HCT116 (cell line): ENCODE measurements around the gene MTHFSD. TPM values are rescaled to one million over a fixed set of nuclear protein-coding genes. Genes with fewer than 3 reads are reported as not detected.

Experiments
- ATAC-seq: fragments of 200-7000 bp; cut with Tn5 transposase; 2 replicates; pipeline ENCODE4 v1.9.1; 2020; ENCODE audit warnings: mild to moderate bottlenecking, moderate library complexity
- BruUV-seq: library from RNA; stranded (reverse); fragments of 400-500 nt; replicated peaks from 2 replicates; lab custom pipeline; 2021; lab: Mats Ljungman, UMichigan
- CTCF ChIA-PET: fragments of 300-600 bp; sonication (Branson Sonifier 250); formaldehyde crosslinking; loops from one replicate; lab custom pipeline; 2021; ENCODE audit warnings: antibody characterized with exemption; lab: Charles Lee
- POLR2A ChIA-PET: fragments of 300-600, 350-600 bp; sonication (Branson Sonifier 250); formaldehyde crosslinking; loops from one replicate; lab custom pipeline; 2021; ENCODE audit warnings: antibody characterized with exemption; lab: Charles Lee
- RAD21 ChIA-PET, 2 experiments: fragments of 300-600 bp; sonication (Branson Sonifier 250); formaldehyde crosslinking; loops; one replicate each; lab custom pipeline; 2023; ENCODE audit warnings: low total read pairs in 2 of 2; ENCODE audit not compliant: uncharacterized antibody in 2 of 2, unreplicated experiment in 2 of 2, low non-redundant PET in 1 of 2; lab: Charles Lee
- DNase-seq: peaks from one replicate; pipeline ENCODE4 v3.0.0-alpha.2; 2010; ENCODE audit warnings: low read depth, low spot score
- H2AFZ ChIP-seq: fragments of 200-600 bp; shearing (Covaris generic), sonication (generic); 2 replicates; pipeline ENCODE4 v1.6.1; 2017; ENCODE audit warnings: low read depth, mixed run types, mixed read lengths, antibody characterized with exemption, low read length; ENCODE audit not compliant: poor library complexity, severe bottlenecking
- H3K27ac ChIP-seq: 2 replicates; pipeline ENCODE4 v1.5.1; 2012; ENCODE audit warnings: low read depth, low read length
- H3K27me3 ChIP-seq: fragments of 200-600 bp; sonication (generic); 2 replicates; pipeline ENCODE4 v1.6.1; 2016; ENCODE audit warnings: mixed run types, low read length, mixed read lengths; ENCODE audit not compliant: insufficient read depth
- H3K36me3 ChIP-seq, 2 experiments: fragments of 200-500 bp in 1 of 2; fragments of 200-600 bp in 1 of 2; sonication (Bioruptor generic) in 1 of 2; sonication (generic) in 1 of 2; 2 replicates each; pipeline versions ENCODE4 v1.5.1 to v1.6.1; 2014 to 2016; ENCODE audit warnings: low read length in 2 of 2, inconsistent platforms in 1 of 2, mixed read lengths in 1 of 2, mixed run types in 1 of 2; ENCODE audit not compliant: insufficient read depth in 2 of 2, control insufficient read depth in 1 of 2
- H3K4me1 ChIP-seq, 2 experiments: fragments of 200-600 bp in 1 of 2; sonication (generic) in 1 of 2; 2 replicates each; pipeline versions ENCODE4 v1.5.1 to v1.6.1; 2012 to 2017; ENCODE audit warnings: low read length in 2 of 2, inconsistent platforms in 1 of 2, mild to moderate bottlenecking in 1 of 2, mixed read lengths in 1 of 2, mixed run types in 1 of 2, moderate library complexity in 1 of 2; ENCODE audit not compliant: insufficient read depth in 2 of 2, control insufficient read depth in 1 of 2
- H3K4me2 ChIP-seq: fragments of 200-600 bp; sonication (generic); 2 replicates; pipeline ENCODE4 v1.6.1; 2017; ENCODE audit warnings: mixed run types, low read length, mixed read lengths
- H3K4me3 ChIP-seq, 2 experiments: fragments of 200-600 bp in 1 of 2; sonication (generic) in 1 of 2; replicated peaks in 1 of 2; 2 replicates each; pipeline ENCODE4 v1.5.1; 2011 to 2016; ENCODE audit warnings: low read length in 2 of 2, control low read depth in 1 of 2, low read depth in 1 of 2, mild to moderate bottlenecking in 1 of 2, mixed read lengths in 1 of 2, mixed run types in 1 of 2
- H3K79me2 ChIP-seq: fragments of 200-600 bp; sonication (generic); 2 replicates; pipeline ENCODE4 v1.6.1; 2017; ENCODE audit warnings: mild to moderate bottlenecking, mixed run types, low read length, moderate library complexity, mixed read lengths; ENCODE audit not compliant: insufficient read depth
- H3K9ac ChIP-seq: fragments of 200-600 bp; sonication (generic); 2 replicates; pipeline ENCODE4 v1.6.1; 2016; ENCODE audit warnings: low read length, mixed read lengths
- H3K9me2 ChIP-seq: fragments of 200-600 bp; sonication (generic), shearing (Covaris generic); 2 replicates; pipeline ENCODE4 v1.6.1; 2017; ENCODE audit warnings: mixed run types, mild to moderate bottlenecking, moderate library complexity; ENCODE audit not compliant: insufficient read depth
- H3K9me3 ChIP-seq, 2 experiments: fragments of 200-500 bp in 1 of 2; fragments of 200-600 bp in 1 of 2; sonication (Bioruptor generic) in 1 of 2; sonication (generic) in 1 of 2; 2 replicates each; pipeline ENCODE4 v1.6.1; 2014 to 2017; ENCODE audit warnings: low read length in 2 of 2, mixed read lengths in 2 of 2, inconsistent platforms in 1 of 2, low read depth in 1 of 2, mild to moderate bottlenecking in 1 of 2, mixed run types in 1 of 2, moderate library complexity in 1 of 2; ENCODE audit not compliant: control insufficient read depth in 1 of 2, insufficient read depth in 1 of 2
- H4K20me1 ChIP-seq: fragments of 200-600 bp; sonication (generic), shearing (Covaris generic); 2 replicates; pipeline ENCODE4 v1.6.1; 2017; ENCODE audit warnings: mixed run types, mild to moderate bottlenecking, moderate library complexity; ENCODE audit not compliant: insufficient read depth
- CBX3 ChIP-seq: IDR thresholded peaks from 2 replicates; pipeline ENCODE4 v1.6.1; 2012; ENCODE audit warnings: low read depth
- CEBPB ChIP-seq: IDR thresholded peaks from 2 replicates; pipeline ENCODE4 v1.6.1; 2012; ENCODE audit warnings: low read depth
- CTCF ChIP-seq, 3 experiments: fragments of 200-600 bp in 1 of 3; sonication (generic) in 1 of 3; IDR thresholded peaks in 2 of 3; conservative IDR thresholded peaks in 1 of 3; 2 replicates each; pipeline ENCODE4 v1.5.1; 2012 to 2017; ENCODE audit warnings: low read depth in 2 of 3, low read length in 2 of 3, antibody characterized with exemption in 1 of 3, borderline replicate concordance in 1 of 3, control low read depth in 1 of 3, mild to moderate bottlenecking in 1 of 3, mixed read lengths in 1 of 3, mixed run types in 1 of 3, moderate library complexity in 1 of 3; ENCODE audit not compliant: insufficient read depth in 1 of 3
- EGR1 ChIP-seq: IDR thresholded peaks from 2 replicates; pipeline ENCODE4 v1.6.1; 2012; ENCODE audit warnings: low read depth
- ELF1 ChIP-seq: IDR thresholded peaks from 2 replicates; pipeline ENCODE4 v1.6.1; 2012; ENCODE audit warnings: low read depth, borderline replicate concordance
- EZH2 ChIP-seq: fragments of 200-600 bp; sonication (generic); IDR thresholded peaks from 2 replicates; pipeline ENCODE4 v1.6.1; 2017; ENCODE audit warnings: antibody characterized with exemption, mixed run types
- EZH2phosphoT487 ChIP-seq: fragments of 200-600 bp; IDR thresholded peaks from 2 replicates; pipeline ENCODE4 v1.6.1; 2018; ENCODE audit warnings: antibody characterized with exemption, borderline replicate concordance
- FOSL1 ChIP-seq: IDR thresholded peaks from 2 replicates; pipeline ENCODE4 v1.6.1; 2012; ENCODE audit warnings: low read depth
- JUND ChIP-seq: IDR thresholded peaks from 2 replicates; pipeline ENCODE4 v1.6.1; 2012
- MAX ChIP-seq: IDR thresholded peaks from 2 replicates; pipeline ENCODE4 v1.6.1; 2012
- POLR2AphosphoS5 ChIP-seq: IDR thresholded peaks from 2 replicates; pipeline ENCODE4 v1.6.1; 2011; ENCODE audit warnings: mild to moderate bottlenecking, low read depth, low read length, moderate library complexity
- RAD21 ChIP-seq: IDR thresholded peaks from 2 replicates; pipeline ENCODE4 v1.6.1; 2012; ENCODE audit warnings: low read depth, mild to moderate bottlenecking
- SRF ChIP-seq: IDR thresholded peaks from 2 replicates; pipeline ENCODE4 v1.6.1; 2012; ENCODE audit warnings: low read depth
- TCF7L2 ChIP-seq: IDR thresholded peaks from 2 replicates; pipeline ENCODE4 v1.7.0; 2011; ENCODE audit warnings: borderline replicate concordance, inconsistent platforms; ENCODE audit not compliant: insufficient read depth, insufficient read length; ENCODE audit errors: extremely low read depth
- ZFX ChIP-seq: fragments of 450-650 bp; IDR thresholded peaks from 2 replicates; pipeline ENCODE4 v1.6.1; 2017
- intact Hi-C: fragments of 100-400 bp; cut with micrococcal nuclease; formaldehyde crosslinking; loops from 2 replicates; pipeline ENCODE4 v1.10.0; 2022
- total RNA-seq: library from RNA; stranded (reverse); gene quantifications from one replicate; pipeline ENCODE4 v1.2.1, GENCODE V29; 2021; ENCODE audit not compliant: unreplicated experiment
- TF ChIP-seq, protein P1 (sequence below): IDR thresholded peaks from 2 replicates; pipeline ENCODE4 v1.6.1; 2012
- TF ChIP-seq, protein P2 (sequence below): IDR thresholded peaks from 2 replicates; pipeline ENCODE4 v1.6.1; 2011; ENCODE audit warnings: mild to moderate bottlenecking, low read length, moderate library complexity; ENCODE audit not compliant: insufficient replicate concordance; ENCODE audit errors: extremely low read depth
- TF ChIP-seq, protein P3 (sequence below): IDR thresholded peaks from 2 replicates; pipeline ENCODE4 v1.6.1; 2012; ENCODE audit warnings: low read depth

Gene MTHFSD
- total RNA-seq, 1 experiment from 2014 or later, result 33.1 TPM

DNA sequence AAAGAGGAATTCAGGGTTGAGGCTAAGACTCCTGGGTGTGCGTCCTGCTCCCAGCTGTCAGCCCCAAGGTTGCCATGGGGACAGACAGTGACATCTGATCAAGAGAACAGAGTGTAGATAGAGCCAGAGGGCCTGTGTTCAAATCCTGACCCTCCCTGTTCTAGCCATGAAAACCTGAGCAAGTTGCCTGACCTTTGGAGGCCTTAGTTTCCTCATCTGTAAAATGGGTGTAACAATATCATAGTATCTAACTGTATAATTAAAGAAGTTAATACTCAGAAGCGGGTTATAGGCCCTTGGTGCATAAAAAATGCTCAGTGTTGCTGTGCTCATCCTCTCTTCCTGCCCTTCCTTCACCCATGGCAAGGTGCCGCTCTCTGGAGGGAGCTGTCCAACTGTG, 73.4 kb downstream of the MTHFSD start:
- H3K9me2 ChIP-seq, result no peaks in the 10 kb centered on the region
- peaks cover 6 to 14% of the 10 kb centered on the region in 2 experiments; a peak in 2 of 4 replicates for H3K9me3 ChIP-seq
- no peaks in the 10 kb centered on the region for H3K79me2 ChIP-seq
- POLR2A ChIA-PET, result no interaction called here
- no peak overlapping the region for H3K9ac ChIP-seq
- peaks cover 8 to 18% of the 10 kb centered on the region in 2 experiments; a peak in 3 of 4 replicates for H3K4me1 ChIP-seq
- DNase-seq, result no peak
- TF ChIP-seq POLR2AphosphoS5 (no peak), EZH2 (no peak), MAX (no peak), EGR1 (no peak), SRF (no peak), CEBPB (no peak), CBX3 (no peak), FOSL1 (no peak), ELF1 (no peak), EZH2phosphoT487 (no peak), CTCF (IDR thresholded peaks at IDR 0.05 in 2 of 3, conservative IDR thresholded peaks at IDR 0.05 in 1 of 3; ENCODE audit: borderline replicate concordance in 1 of 3, insufficient read depth in 1 of 3, low read depth in 2 of 3, low read length in 2 of 3) (no peak), ZFX (no peak), JUND (no peak), TCF7L2 (no peak), RAD21 (no peak)
- TF ChIP-seq, protein P1, sequence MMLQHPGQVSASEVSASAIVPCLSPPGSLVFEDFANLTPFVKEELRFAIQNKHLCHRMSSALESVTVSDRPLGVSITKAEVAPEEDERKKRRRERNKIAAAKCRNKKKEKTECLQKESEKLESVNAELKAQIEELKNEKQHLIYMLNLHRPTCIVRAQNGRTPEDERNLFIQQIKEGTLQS, result no peak
- TF ChIP-seq, protein P2, sequence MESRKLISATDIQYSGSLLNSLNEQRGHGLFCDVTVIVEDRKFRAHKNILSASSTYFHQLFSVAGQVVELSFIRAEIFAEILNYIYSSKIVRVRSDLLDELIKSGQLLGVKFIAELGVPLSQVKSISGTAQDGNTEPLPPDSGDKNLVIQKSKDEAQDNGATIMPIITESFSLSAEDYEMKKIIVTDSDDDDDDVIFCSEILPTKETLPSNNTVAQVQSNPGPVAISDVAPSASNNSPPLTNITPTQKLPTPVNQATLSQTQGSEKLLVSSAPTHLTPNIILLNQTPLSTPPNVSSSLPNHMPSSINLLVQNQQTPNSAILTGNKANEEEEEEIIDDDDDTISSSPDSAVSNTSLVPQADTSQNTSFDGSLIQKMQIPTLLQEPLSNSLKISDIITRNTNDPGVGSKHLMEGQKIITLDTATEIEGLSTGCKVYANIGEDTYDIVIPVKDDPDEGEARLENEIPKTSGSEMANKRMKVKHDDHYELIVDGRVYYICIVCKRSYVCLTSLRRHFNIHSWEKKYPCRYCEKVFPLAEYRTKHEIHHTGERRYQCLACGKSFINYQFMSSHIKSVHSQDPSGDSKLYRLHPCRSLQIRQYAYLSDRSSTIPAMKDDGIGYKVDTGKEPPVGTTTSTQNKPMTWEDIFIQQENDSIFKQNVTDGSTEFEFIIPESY, result no peak
- TF ChIP-seq, protein P3, sequence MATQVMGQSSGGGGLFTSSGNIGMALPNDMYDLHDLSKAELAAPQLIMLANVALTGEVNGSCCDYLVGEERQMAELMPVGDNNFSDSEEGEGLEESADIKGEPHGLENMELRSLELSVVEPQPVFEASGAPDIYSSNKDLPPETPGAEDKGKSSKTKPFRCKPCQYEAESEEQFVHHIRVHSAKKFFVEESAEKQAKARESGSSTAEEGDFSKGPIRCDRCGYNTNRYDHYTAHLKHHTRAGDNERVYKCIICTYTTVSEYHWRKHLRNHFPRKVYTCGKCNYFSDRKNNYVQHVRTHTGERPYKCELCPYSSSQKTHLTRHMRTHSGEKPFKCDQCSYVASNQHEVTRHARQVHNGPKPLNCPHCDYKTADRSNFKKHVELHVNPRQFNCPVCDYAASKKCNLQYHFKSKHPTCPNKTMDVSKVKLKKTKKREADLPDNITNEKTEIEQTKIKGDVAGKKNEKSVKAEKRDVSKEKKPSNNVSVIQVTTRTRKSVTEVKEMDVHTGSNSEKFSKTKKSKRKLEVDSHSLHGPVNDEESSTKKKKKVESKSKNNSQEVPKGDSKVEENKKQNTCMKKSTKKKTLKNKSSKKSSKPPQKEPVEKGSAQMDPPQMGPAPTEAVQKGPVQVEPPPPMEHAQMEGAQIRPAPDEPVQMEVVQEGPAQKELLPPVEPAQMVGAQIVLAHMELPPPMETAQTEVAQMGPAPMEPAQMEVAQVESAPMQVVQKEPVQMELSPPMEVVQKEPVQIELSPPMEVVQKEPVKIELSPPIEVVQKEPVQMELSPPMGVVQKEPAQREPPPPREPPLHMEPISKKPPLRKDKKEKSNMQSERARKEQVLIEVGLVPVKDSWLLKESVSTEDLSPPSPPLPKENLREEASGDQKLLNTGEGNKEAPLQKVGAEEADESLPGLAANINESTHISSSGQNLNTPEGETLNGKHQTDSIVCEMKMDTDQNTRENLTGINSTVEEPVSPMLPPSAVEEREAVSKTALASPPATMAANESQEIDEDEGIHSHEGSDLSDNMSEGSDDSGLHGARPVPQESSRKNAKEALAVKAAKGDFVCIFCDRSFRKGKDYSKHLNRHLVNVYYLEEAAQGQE, result no peak
- RAD21 ChIA-PET, result no interaction called here
- no peak overlapping the region for H2AFZ ChIP-seq
- no peak overlapping the region for H3K27ac ChIP-seq
- no peaks in the 10 kb centered on the region for H3K36me3 ChIP-seq
- H3K4me3 ChIP-seq, result no peak overlapping the region
- peaks cover 27% of the 10 kb centered on the region; the same call in 1 of the 2 replicates for H3K27me3 ChIP-seq
- H3K4me2 ChIP-seq, result no peak overlapping the region
- BruUV-seq, result no TSS peak
- CTCF ChIA-PET, result interaction anchor here (1.2 kb wide), 1 partner anchor 153 kb away, joined by 3 read pairs; no protein-coding TSS in a partner anchor
- intact Hi-C loops, result no loop called here
- H4K20me1 ChIP-seq, result no peaks in the 10 kb centered on the region
- no peak for ATAC-seq
